ENCODE data around the gene PSMD10. TPM values are rescaled to one million over a fixed set of nuclear protein-coding genes. Genes with fewer than 3 reads are reported as not detected.

Gene PSMD10
- total and polyA plus RNA-seq, 2 of the 8 experiments (the other 6 are each of a cell fraction or from before 2014, with no cell fraction given), result 49.9 to 79.9 TPM

DNA sequence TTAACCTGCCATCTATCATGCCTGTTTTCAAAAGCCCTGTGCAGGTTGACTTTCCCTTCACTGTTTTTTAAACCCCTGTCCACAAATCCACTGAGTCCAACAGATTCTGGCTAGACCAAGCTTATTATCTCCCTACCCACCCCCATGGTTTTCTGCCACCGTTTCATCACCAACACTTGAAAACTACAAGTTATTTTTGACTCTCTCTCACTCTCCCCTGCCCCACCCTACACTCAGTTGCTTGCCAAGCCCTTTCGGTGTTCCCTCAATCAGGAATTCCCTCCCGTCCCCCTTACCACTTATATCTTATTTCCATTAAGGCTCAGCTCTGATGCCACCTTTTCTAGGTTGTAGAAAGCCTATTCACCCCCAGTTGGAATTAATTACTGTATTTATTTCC lies 29.9 kb upstream of the PSMD10 start:
- no peak overlapping the region for H2BK120ac ChIP-seq (replicated peaks; ENCODE audit: low read depth, low read length)
- no peak overlapping the region for H4K5ac ChIP-seq (ENCODE audit: insufficient read length, low read depth, low read length)
- no peak for FAIRE-seq
- CTCF ChIA-PET (ENCODE audit: partially characterized antibody), result no interaction called here
- H3K27ac ChIP-seq (ENCODE audit: low read depth, low read length), result no peak overlapping the region
- H3K18ac ChIP-seq (ENCODE audit: extremely low read depth, low read length), result no peak overlapping the region
- H2AFZ ChIP-seq (ENCODE audit: low read length), result no peak overlapping the region
- no peak overlapping the region for H2BK5ac ChIP-seq (ENCODE audit: low read depth, low read length)
- 82% methylated on average over 3 of the region's 3 CpGs; no CpG with 5 or more reads in 1 of the 2 experiments for WGBS, 2 experiments (ENCODE audit: extremely low coverage in 1 of 2, insufficient coverage in 1 of 2, insufficient read length in 1 of 2, insufficient replicate concordance in 2 of 2, low coverage in 1 of 2, low lambda C conversion rate in 2 of 2, missing lambda C conversion rate in 1 of 2)
- H3K23me2 ChIP-seq (ENCODE audit: low read depth, low read length), result no peaks in the 10 kb centered on the region
- no peak overlapping the region for H2BK20ac ChIP-seq (ENCODE audit: low read length)
- H4K20me1 ChIP-seq (replicated peaks in 1 of 2; ENCODE audit: control insufficient read depth in 1 of 2, insufficient read depth in 2 of 2, low read length in 2 of 2), result no peaks in the 10 kb centered on the region
- no peak overlapping the region for H2BK15ac ChIP-seq (ENCODE audit: low read length)
- H4K91ac ChIP-seq (replicated peaks; ENCODE audit: insufficient read length, low read length), result no peak overlapping the region
- no peak overlapping the region for H2BK12ac ChIP-seq (ENCODE audit: low read depth, low read length)
- no peak overlapping the region for H3K23ac ChIP-seq (ENCODE audit: insufficient read length)
- H4K8ac ChIP-seq (ENCODE audit: extremely low read depth, insufficient read depth, low read length), result no peak overlapping the region
- no peak overlapping the region for H3K4me3 ChIP-seq (ENCODE audit: extremely low read depth in 1 of 4, insufficient read depth in 2 of 4, low read depth in 3 of 4, low read length in 4 of 4)
- DNase-seq (ENCODE audit: low read depth in 1 of 2, low spot score in 2 of 2), result no peak
- no peak overlapping the region for H3K4me2 ChIP-seq (ENCODE audit: insufficient read depth in 1 of 2, low read depth in 2 of 2, low read length in 2 of 2)
- POLR2A ChIA-PET (ENCODE audit: partially characterized antibody), result interaction anchor here (0.9 kb wide), 1 partner anchor 30 kb away, joined by 4 read pairs; the partner anchor contains the start of gene PSMD10
- H3K36me3 ChIP-seq (ENCODE audit: control insufficient read depth in 2 of 4, insufficient read depth in 4 of 4, low read length in 3 of 4), result no peaks in the 10 kb centered on the region
- H3K79me1 ChIP-seq (ENCODE audit: low read depth, low read length), result no peaks in the 10 kb centered on the region
- no peaks in the 10 kb centered on the region for H3K9me3 ChIP-seq (ENCODE audit: insufficient read depth in 2 of 2, low read depth in 1 of 2, low read length in 1 of 2)
- no peak overlapping the region for H3K4ac ChIP-seq (replicated peaks; ENCODE audit: insufficient read length, low read depth, low read length)
- H3K56ac ChIP-seq (replicated peaks; ENCODE audit: insufficient read length, low read depth, low read length), result no peak overlapping the region
- no peak overlapping the region for H3K9ac ChIP-seq (replicated peaks in 1 of 4; ENCODE audit: extremely low read depth in 1 of 4, low read depth in 3 of 4, low read length in 3 of 4)
- no peak for TF ChIP-seq GTF2F1 (IDR thresholded peaks at IDR 0.05; ENCODE audit: borderline replicate concordance, low read depth, low read length)
- H3K27me3 ChIP-seq (replicated peaks in 1 of 4; ENCODE audit: control insufficient read depth in 3 of 4, extremely low read depth in 1 of 4, insufficient read depth in 3 of 4, low read length in 3 of 4), result no peaks in the 10 kb centered on the region
- no peak overlapping the region for H3K14ac ChIP-seq (ENCODE audit: insufficient read length)
- H2AK5ac ChIP-seq (ENCODE audit: low read depth, low read length), result no peak overlapping the region
- no peaks in the 10 kb centered on the region for H3K79me2 ChIP-seq (ENCODE audit: control insufficient read depth in 1 of 2, insufficient read depth in 2 of 2, low read length in 2 of 2)
- no peaks in the 10 kb centered on the region for H3K4me1 ChIP-seq (replicated peaks in 1 of 4; ENCODE audit: control insufficient read depth in 3 of 4, insufficient read depth in 4 of 4, low read length in 3 of 4)
